DND-41 (cell line): ENCODE results near the gene RBMS3.

Experiments
- ATAC-seq: fragments of 200-7000 bp; cut with Tn5 transposase; 3 replicates; pipeline ENCODE4 v1.9.1; 2021; ENCODE audit warnings: low read depth; ENCODE audit not compliant: insufficient read depth
- DNase-seq: peaks from one replicate; pipeline ENCODE4 v3.0.0-alpha.2; 2020
- H2AFZ ChIP-seq: 2 replicates; pipeline ENCODE4 v1.6.0; 2012; ENCODE audit warnings: low read depth, low read length
- H3K27ac ChIP-seq: 2 replicates; pipeline ENCODE4 v1.5.1; 2012; ENCODE audit warnings: low read length, inconsistent platforms
- H3K27me3 ChIP-seq: fragments of 200-600 bp; sonication (generic); 2 replicates; pipeline ENCODE4 v1.6.0; 2012; ENCODE audit warnings: low read length, mild to moderate bottlenecking, inconsistent platforms; ENCODE audit not compliant: insufficient read depth, poor library complexity
- H3K36me3 ChIP-seq: 2 replicates; pipeline ENCODE4 v1.5.1; 2012; ENCODE audit warnings: low read length, inconsistent platforms; ENCODE audit not compliant: insufficient read depth
- H3K4me1 ChIP-seq: 2 replicates; pipeline ENCODE4 v1.5.1; 2012; ENCODE audit warnings: mild to moderate bottlenecking, low read length; ENCODE audit not compliant: insufficient read depth
- H3K4me2 ChIP-seq: 2 replicates; pipeline ENCODE4 v1.6.0; 2012; ENCODE audit warnings: mild to moderate bottlenecking, moderate library complexity, low read length, inconsistent platforms; ENCODE audit not compliant: insufficient read depth
- H3K4me3 ChIP-seq, 2 experiments: fragments of 200-600 bp in 1 of 2; shearing (Covaris generic) in 1 of 2; 2 replicates each; pipeline ENCODE4 v1.5.1; 2012 to 2016; ENCODE audit warnings: inconsistent platforms in 2 of 2, low read length in 2 of 2, mild to moderate bottlenecking in 2 of 2, low read depth in 1 of 2, moderate library complexity in 1 of 2
- H3K79me2 ChIP-seq: 2 replicates; pipeline ENCODE4 v1.6.0; 2012; ENCODE audit warnings: low read length, inconsistent platforms; ENCODE audit not compliant: insufficient read depth
- H3K9ac ChIP-seq: 2 replicates; pipeline ENCODE4 v1.6.0; 2012; ENCODE audit warnings: low read depth, mild to moderate bottlenecking, inconsistent platforms, low read length, moderate library complexity
- H3K9me3 ChIP-seq: 2 replicates; pipeline ENCODE4 v1.5.1; 2012; ENCODE audit warnings: low read length, moderate library complexity, mild to moderate bottlenecking, inconsistent platforms; ENCODE audit not compliant: insufficient read depth, severe bottlenecking
- H4K20me1 ChIP-seq: 2 replicates; pipeline ENCODE4 v1.6.0; 2012; ENCODE audit warnings: low read length; ENCODE audit not compliant: insufficient read depth
- CTCF ChIP-seq: IDR thresholded peaks from 2 replicates; pipeline ENCODE4 v1.5.1; 2012; ENCODE audit warnings: borderline replicate concordance, low read length, moderate library complexity, mild to moderate bottlenecking; ENCODE audit not compliant: poor library complexity, severe bottlenecking; ENCODE audit errors: extremely low read depth
- EZH2 ChIP-seq: IDR thresholded peaks from 3 replicates; pipeline ENCODE4 v1.6.1; 2012; ENCODE audit warnings: borderline replicate concordance, low read depth, mild to moderate bottlenecking, moderate library complexity, low read length, inconsistent platforms; ENCODE audit not compliant: severe bottlenecking

RBMS3 gene

GRCh38 chr3:29429055-29429679, 148.3 kb downstream of the RBMS3 start:
- H3K36me3 ChIP-seq, result no peaks in the 10 kb centered on the region

GRCh38 chr3:29430558-29430971, 149.7 kb downstream of the RBMS3 start:
- Histone ChIP-seq H3K4me2 (no peak overlapping the region), H3K9ac (no peak overlapping the region), H3K9me3 (no peaks in the 10 kb centered on the region), H3K79me2 (no peaks in the 10 kb centered on the region), H2AFZ (no peak overlapping the region), H4K20me1 (no peaks in the 10 kb centered on the region), H3K27me3 (no peaks in the 10 kb centered on the region), H3K4me3 (no peak overlapping the region), H3K36me3 (no peaks in the 10 kb centered on the region), H3K27ac (no peak overlapping the region), H3K4me1 (no peaks in the 10 kb centered on the region)
- TF ChIP-seq EZH2 (no peak), CTCF (no peak)
- DNase-seq, result no peak
- no peak for ATAC-seq

More at GRCh38 chr3:29429055-29429679, 148.3 kb downstream of the RBMS3 start:
- TF ChIP-seq EZH2 (no peak), CTCF (no peak)
- Histone ChIP-seq H3K79me2 (no peaks in the 10 kb centered on the region), H3K27ac (no peak overlapping the region), H3K4me2 (no peak overlapping the region), H2AFZ (no peak overlapping the region), H3K4me1 (no peaks in the 10 kb centered on the region), H3K4me3 (no peak overlapping the region), H4K20me1 (no peaks in the 10 kb centered on the region), H3K27me3 (no peaks in the 10 kb centered on the region), H3K9me3 (no peaks in the 10 kb centered on the region), H3K9ac (no peak overlapping the region)
- no peak for ATAC-seq
- no peak for DNase-seq

- TF ChIP-seq CTCF, result no peak
- no peak for TF ChIP-seq EZH2
- Histone ChIP-seq H3K9ac (no peak overlapping the region), H2AFZ (no peak overlapping the region), H3K27me3 (no peaks in the 10 kb centered on the region), H3K79me2 (no peaks in the 10 kb centered on the region), H3K4me2 (no peak overlapping the region), H3K9me3 (no peaks in the 10 kb centered on the region), H3K4me3 (no peak overlapping the region), H3K4me1 (no peaks in the 10 kb centered on the region), H3K27ac (no peak overlapping the region), H3K36me3 (no peaks in the 10 kb centered on the region), H4K20me1 (no peaks in the 10 kb centered on the region)
- no peak for DNase-seq
- no peak for ATAC-seq
These were observed 155.9 kb downstream of the RBMS3 start for GRCh38 chr3:29436612-29437323.
